Bronchial epithelial cell (primary cell): ENCODE measurements around the gene ICE2. TPM values are rescaled to one million over a fixed set of nuclear protein-coding genes. Genes with fewer than 3 reads are reported as not detected.

Source experiments
- DNase-seq: peaks from one replicate; pipeline ENCODE4 v3.0.0-alpha.2; 2010; ENCODE audit warnings: low read depth
- FAIRE-seq: peaks from 2 replicates; lab custom pipeline; 2011; peaks lifted over from hg19 to GRCh38; lab: Jason Lieb, UNC
- H3K27me3 ChIP-seq: 2 replicates; pipeline ENCODE4 v1.5.1; 2011; ENCODE audit warnings: low read length; ENCODE audit not compliant: control insufficient read depth, insufficient read depth
- H3K36me3 ChIP-seq: 2 replicates; pipeline ENCODE4 v1.5.1; 2011; ENCODE audit warnings: low read length; ENCODE audit not compliant: control insufficient read depth, insufficient read depth
- H3K4me3 ChIP-seq: 2 replicates; pipeline ENCODE4 v1.5.1; 2011; ENCODE audit warnings: mild to moderate bottlenecking, low read depth, low read length, control low read depth
- total RNA-seq: library from RNA; depleted of rRNA; stranded (reverse); fragments of >200 nt; gene quantifications from 2 replicates; pipeline ENCODE4 v1.2.1, GENCODE V29; 2014
- TF ChIP-seq, protein P1 (sequence below): IDR thresholded peaks from 2 replicates; pipeline ENCODE4 v1.5.1; 2011; ENCODE audit warnings: mild to moderate bottlenecking, moderate library complexity, low read length, control low read depth, inconsistent platforms; ENCODE audit not compliant: insufficient read depth, severe bottlenecking

The ICE2 gene
- total RNA-seq, 1 donor from 2014 or later = 22.6 TPM

GRCh38 chr15:60509470-60509869 is 30.5 kb upstream of the ICE2 start:
- no peaks in the 10 kb centered on the region for H3K36me3 ChIP-seq
- FAIRE-seq = no peak

GRCh38 chr15:60508442-60508841 is 29.5 kb upstream of the ICE2 start:
- H3K27me3 ChIP-seq = no peaks in the 10 kb centered on the region
- TF ChIP-seq, protein P1, sequence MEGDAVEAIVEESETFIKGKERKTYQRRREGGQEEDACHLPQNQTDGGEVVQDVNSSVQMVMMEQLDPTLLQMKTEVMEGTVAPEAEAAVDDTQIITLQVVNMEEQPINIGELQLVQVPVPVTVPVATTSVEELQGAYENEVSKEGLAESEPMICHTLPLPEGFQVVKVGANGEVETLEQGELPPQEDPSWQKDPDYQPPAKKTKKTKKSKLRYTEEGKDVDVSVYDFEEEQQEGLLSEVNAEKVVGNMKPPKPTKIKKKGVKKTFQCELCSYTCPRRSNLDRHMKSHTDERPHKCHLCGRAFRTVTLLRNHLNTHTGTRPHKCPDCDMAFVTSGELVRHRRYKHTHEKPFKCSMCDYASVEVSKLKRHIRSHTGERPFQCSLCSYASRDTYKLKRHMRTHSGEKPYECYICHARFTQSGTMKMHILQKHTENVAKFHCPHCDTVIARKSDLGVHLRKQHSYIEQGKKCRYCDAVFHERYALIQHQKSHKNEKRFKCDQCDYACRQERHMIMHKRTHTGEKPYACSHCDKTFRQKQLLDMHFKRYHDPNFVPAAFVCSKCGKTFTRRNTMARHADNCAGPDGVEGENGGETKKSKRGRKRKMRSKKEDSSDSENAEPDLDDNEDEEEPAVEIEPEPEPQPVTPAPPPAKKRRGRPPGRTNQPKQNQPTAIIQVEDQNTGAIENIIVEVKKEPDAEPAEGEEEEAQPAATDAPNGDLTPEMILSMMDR = no peak
- DNase-seq (no peak), FAIRE-seq (no peak)
- H3K36me3 ChIP-seq = no peaks in the 10 kb centered on the region
- no peak overlapping the region for H3K4me3 ChIP-seq

More at GRCh38 chr15:60509470-60509869, 30.5 kb upstream of the ICE2 start:
- DNase-seq = peak; percentile 14
- TF ChIP-seq, protein P1 = no peak
- Histone ChIP-seq H3K27me3 (no peaks in the 10 kb centered on the region), H3K4me3 (no peak overlapping the region)

GRCh38 chr15:60507596-60508424 is 28.9 kb upstream of the ICE2 start:
- peak; percentile 75 for DNase-seq

DNA sequence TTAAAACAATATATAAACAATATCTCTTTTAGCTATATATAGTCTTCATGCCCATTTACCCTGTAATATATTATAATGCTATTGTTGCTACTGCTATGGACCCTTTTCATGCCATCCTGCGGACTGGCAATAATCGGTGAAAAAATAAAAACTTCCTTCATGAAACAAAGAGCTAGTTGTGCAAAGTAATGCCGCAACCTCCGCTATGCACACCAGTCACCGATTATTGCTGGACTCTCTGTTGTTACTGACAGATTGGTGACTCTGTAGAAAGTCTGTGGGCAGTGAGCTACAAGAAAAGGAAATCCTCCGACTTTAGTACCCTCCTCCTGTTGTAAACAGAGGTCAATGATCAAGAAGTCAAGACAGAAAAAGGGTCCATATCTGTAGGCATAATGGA is 17.9 kb upstream of the ICE2 start:
- TF ChIP-seq, protein P1 = no peak
- FAIRE-seq (no peak), DNase-seq (no peak)
- H3K36me3 ChIP-seq = no peaks in the 10 kb centered on the region
- H3K4me3 ChIP-seq = no peak overlapping the region
- H3K27me3 ChIP-seq = no peaks in the 10 kb centered on the region

More at GRCh38 chr15:60507596-60508424, 28.9 kb upstream of the ICE2 start:
- TF ChIP-seq, protein P1 = peak; percentile 82
- Histone ChIP-seq H3K4me3 (no peak overlapping the region), H3K36me3 (no peaks in the 10 kb centered on the region), H3K27me3 (no peaks in the 10 kb centered on the region)
- FAIRE-seq = peak; percentile 75

DNA sequence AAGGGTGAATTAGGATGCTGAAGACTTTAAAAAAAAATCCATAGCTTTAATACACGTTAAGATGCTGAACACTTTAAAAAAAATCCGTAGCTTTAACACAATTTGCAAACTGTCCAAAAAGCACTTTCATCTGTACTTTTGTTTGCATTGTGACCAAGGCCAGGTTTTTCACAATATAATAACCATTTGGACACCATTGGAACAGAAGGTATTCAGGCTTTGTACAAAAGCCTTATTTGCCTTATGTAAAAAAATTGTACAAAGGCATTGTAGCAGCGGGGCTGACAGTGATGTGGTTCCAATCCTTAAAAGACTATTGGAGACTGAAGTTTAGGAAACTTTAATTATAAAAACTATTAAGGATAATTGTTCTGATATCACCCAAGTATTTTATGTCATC is 15.2 kb upstream of the ICE2 start:
- DNase-seq (no peak), FAIRE-seq (no peak)
- no peak overlapping the region for H3K4me3 ChIP-seq
- TF ChIP-seq, protein P1 = no peak
- no peaks in the 10 kb centered on the region for H3K27me3 ChIP-seq
- no peaks in the 10 kb centered on the region for H3K36me3 ChIP-seq
